ENCODE results near the gene ZNF814.
"Not testable (repeated sequence)": the region's sequence is repeated elsewhere in the genome, so short reads cannot be mapped to it uniquely, and the experiment has no call there.

ZNF814 gene

DNA sequence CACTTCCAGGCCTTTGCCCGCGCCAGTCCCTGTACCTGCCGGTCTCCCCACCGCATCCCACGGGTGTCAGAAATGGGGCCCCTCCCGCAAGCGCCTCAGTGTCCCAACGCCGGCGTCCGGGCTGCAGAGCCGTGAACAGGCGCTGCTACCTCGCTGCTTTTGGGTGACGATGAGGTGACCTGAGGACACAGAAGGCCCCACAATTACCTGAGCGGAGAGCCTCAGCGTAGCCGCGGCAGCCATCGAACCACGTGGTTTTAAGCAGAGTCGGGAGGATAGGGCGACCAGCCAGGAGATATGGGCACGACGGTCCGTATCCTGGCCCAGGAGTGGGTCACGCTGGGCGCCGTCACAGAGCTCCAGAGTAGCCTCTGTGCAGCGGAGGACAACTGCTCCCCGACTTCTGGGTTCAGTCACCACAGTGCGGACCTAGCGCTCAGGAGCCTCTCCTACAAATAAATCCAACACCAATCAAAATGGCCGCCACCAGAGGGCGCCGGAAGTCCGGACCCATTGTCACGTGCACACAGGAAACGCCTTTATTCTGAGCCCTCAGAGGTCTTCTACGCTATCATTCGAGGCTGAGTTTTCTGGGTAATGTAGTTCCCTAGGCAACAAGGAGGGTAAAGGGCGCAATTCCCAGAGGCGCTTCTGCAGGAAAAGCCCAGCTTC lies at the start of gene ZNF814:
ZNF814 (minus strand) TSS at position 478 of the 672 bp plus-strand sequence; CDS start at position 243, 235 bp downstream.
- DNase-seq: no peak

DNA sequence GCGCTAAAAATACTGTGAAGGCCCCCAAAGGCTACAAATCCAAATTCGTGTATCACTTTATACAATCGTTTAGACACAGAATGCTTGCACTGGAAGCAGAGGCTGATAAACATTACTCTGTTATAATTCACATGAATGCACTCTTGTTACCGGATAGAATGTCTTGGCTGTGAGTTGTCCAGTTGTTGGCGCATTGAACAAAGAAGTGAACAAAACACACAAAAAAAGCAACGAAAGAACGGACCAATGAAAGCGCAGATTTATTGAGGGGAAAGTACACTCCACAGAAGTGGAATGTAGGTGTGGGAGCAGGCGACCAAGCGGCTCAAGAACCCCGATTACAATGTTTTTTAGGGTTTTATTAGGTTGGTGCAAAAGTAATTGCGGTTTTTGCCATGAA lies 46.9 kb upstream of the ZNF814 start:
- no peak for DNase-seq

DNA sequence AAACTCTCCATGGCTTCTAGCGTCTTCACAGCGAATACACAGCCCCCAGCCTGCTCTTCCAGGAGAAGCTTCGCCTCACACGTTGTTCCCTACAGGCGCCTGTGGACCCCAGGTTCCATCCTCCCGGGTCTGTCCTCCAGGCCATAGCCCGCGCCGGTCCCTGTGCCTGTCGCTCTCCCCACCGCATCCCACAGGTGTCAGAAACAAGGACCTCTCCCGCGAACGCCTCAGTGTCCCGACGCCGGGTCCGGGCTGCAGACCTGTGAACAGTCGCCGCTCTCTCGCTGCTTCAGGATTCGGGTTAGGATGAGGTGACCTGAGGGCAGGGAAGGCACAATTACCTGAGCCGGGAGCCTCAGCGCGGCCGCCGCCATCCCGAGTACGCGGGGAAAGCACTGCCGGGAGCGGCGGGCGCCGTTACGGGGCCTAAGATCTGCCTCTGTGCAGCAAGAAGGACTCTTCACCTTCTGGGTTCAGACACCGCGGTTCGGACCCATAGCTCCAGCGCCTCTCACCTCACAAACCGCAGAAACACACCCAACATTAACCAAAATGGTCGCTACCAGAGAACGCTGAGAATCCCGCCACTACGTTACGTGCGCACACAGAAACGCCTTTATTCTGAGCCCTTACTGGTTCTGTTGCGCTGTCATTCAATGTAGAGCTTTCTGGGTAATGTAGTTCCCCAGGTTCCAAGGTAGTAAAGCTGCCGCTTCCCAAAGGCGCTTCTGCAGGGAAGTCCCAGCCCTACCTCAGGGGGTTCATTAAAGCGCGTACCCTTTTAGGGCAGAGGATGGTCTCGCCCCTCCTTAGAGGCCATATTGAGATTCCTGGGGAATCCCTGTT lies 46.2 kb upstream of the ZNF814 start, which contains the start of gene ZNF418:
ZNF418 (minus strand) TSS at position 583 of the 846 bp plus-strand sequence. CDS start 1,580 bp downstream, outside the sequence.
- DNase-seq: no peak

DNA sequence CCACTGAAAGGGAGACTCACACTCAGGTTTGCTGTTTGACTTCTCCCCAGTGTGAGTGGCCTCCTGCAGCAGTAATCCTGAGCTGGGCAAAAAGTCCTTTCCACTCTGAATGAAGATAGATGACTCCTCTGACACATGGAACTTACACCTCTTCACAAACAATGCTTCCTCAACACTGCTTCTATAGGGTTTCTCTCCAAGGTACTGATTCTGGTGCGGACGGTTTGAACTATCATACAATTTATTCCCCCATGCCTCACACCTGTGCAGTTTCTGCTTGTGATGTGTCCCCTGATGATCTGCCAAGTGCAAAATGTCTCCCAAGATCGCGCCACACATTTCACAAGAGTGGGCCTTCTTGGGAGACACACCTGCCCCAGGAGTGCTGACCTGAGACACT lies 38.8 kb upstream of the ZNF814 start:
- DNase-seq: no peak

DNA sequence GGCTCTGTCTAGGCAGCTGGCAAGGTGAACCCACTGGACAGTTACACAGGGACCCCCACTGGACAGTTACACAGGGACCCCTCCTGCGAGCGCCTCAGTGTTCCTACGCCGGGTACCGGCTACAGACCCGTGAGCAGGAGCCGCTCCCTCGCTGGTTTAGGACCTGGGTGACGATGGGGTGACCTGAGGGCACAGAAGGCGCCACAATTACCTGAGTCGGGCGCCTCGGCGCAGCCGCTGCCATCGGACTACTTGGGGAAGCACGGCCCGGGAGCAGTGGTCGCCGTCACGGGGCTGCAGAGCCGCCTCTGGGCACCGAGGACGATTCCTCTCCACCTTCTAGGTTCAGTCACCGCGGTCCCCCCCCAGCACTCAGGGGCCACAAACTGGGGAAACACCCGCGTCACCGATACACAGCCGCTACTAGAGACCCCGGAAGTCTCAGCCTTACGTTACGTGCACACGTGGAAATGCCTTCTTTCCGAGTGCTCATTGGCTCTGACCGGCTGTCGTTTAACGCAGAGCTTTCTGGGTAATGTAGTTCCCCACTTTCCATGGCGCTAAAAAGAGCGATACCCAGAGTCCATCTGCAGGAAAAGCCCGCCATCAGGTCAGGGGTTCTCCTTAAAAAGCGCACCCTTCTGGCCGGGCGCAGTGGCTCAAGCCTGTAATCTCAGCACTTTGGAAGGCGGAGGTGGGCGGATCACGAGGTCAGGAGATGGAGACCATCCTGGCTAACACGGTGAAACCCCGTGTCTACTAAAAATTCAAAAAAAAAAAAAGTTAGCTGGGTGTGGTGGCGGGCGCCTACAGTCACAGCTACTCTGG lies 27.5 kb upstream of the ZNF814 start, which contains the start of gene ZNF417:
ZNF417 (minus strand) TSS at position 425 of the 828 bp plus-strand sequence; CDS start at position 244, 181 bp downstream.
- DNase-seq: peak; percentile 90

DNA sequence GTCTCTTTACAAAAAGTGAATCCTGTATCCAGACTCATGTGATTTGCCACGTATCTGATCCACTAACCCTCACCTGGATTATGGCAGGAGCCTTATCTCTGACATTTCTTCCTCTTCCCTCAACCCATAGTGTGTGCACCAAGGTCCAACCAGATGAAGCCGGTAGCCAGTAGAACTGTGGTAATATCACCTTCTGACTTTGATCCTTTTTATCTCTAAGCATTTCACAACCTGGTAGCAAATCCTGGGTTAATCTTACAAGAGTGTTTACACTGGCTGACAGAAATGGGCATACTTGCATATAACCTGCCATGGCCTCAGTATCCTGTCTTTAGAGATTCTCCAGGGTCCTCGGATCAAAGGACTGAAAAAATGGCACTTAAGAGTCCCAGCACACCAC lies 25.7 kb upstream of the ZNF814 start:
- no peak for DNase-seq

DNA sequence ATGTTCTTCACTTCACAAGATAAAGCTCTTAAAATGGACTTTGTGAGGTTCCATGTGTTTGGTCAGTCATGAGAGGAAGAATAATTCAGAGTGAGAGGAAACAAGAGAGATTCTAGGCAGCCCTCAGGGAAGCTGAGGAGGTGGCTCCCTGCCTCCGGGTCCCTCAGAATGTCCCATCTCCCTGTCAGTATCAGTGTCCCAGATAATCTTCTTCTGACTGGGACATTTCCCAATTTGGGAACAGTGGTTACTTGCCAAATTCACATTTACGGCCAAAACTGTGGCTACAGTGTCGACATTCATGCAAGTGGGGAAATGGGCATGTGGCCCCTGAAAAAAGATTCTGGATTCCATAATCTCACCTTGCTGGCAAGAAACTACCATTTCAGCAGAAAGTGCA lies 18.6 kb upstream of the ZNF814 start:
- DNase-seq: no peak

DNA sequence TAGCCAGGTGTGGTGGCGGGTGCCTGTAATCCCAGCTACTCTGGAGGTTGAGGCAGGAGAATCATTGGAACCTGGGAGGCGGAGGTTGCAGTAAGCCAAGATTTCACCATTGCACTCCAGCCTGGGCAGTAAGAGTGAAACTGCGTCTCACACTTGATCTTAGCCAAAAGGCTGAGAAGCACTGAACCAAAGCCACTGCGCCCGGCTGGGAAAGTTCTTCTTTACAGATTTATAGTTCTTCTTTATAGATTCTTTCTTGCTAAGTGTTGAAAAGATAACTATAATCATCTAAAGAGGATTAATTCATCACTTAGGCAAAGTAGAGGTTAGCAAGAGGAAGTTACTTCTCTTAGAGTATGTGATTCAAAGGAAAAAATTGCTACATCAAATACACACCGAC lies 16.4 kb upstream of the ZNF814 start:
- DNase-seq: no peak

DNA sequence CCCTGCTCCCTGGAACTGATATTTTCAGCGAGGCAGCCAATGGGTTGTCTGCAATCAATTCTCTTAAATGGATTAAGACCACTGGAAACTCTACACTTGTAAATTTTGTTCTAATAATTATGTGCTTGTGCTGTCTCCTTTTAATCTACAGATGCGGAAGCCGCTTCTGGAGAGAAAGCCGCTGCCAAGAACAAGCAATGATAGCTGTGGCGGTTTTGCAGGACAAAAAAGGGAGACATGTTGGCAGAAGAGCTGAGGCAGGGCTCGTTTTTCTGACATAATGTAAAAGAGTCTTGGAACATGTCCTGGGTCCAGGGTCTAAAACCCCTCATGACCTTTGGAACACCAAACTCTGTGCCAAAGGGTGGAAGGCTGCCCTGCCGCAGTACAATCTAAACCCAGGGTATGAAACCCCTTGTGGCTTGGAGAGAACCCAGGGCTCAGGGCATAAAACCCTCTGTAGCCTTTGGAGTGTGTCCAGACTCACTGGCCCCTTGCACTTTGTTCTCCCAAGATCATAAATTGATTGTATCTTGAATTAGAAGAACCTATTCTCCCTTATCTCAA lies 14.9 kb upstream of the ZNF814 start:
- DNase-seq: no peak

DNA sequence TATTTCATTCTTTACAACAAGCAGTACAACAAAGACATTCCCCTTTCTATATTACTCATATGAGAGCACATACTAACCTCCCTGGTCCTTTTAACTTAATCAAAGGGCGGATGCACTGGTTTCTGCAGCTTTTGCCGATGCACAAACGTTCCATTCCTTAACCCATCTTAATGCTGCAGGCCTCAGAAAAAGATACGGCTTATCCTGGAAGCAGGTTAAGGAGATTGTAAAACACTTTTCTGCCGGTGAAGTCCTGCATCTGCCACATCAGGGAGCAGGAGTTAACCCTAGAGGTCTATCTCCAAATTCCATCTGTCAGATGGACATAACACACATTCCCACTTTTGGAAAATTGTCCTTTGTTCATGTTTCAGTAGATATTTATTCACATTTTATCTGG lies 11.5 kb upstream of the ZNF814 start:
- DNase-seq: no peak

DNA sequence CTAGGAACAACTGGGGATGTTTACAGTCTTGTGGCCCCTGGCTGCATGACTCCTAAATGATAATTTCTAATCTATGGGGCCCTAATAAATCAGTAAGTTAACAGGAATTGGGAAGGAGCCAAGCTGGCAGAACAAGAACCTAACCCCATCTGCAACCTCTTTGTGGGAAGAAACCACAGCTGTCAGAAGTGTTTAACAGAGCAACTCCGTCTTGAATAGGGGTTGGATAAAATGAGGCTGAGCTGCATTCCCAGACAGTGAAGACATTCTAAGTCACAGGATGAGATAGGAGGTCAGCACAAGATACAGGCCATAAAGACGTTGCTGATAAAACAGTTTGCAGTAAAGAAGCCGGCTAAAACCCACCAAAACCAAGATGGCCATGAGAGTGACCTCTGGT lies 1.9 kb upstream of the ZNF814 start:
- not testable (repeated sequence) for DNase-seq

DNA sequence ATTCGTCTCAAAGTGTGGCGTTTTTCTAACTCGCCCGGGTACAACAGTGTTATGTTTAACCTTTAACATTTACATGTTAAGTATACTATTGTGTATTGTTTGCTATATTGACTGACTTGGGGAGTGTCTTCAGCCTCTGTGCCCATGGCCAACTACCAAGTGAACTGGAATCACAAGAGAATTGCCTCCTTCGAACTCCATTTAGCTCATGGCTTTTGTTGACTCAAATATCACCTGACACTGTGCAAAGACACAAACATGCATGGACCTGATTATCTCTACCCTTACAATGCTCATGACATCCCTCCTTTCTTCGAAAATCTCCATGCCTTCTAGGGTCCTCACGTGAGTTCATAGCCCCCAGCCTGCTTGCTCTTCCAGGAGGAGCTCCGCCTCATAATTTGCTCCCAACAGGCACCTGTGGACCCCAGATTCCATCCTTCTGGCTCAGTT lies 704 bp downstream of the ZNF814 start:
- DNase-seq: no peak

DNA sequence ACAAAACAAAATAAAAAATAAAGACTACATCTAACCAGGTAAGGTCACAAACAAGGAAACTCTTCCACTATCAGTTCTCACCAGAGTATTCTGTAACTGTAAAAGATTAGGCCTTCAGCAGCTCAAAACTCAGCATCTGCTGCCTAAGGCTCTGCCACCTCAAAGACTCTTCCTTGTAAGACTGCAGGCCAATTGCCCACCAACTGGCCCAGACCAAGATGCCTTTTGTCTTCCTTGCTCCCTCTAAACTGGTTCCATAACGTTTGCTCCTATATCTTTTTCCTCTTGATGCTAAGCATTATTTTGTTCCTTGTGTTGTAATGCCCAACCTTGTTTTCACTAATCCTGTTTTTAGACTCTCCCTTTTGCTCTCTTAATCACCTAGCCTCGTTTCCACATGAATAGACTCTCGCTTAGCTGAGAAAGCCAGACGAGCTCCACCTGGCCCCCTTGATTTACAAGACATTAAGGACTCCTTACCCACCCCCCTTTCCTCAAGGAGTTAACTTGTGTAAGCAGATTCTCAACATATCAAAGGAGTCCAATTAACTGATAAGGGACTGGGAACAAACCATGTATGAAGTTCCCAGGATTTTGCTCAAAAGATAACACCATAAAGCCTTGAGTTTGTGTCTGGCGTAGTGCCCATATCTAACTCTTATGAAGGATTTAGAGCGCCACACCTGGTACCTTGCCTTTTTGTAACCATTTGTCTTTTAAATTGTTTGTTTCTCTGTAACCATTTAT lies 1.5 kb downstream of the ZNF814 start:
- no peak for DNase-seq

DNA sequence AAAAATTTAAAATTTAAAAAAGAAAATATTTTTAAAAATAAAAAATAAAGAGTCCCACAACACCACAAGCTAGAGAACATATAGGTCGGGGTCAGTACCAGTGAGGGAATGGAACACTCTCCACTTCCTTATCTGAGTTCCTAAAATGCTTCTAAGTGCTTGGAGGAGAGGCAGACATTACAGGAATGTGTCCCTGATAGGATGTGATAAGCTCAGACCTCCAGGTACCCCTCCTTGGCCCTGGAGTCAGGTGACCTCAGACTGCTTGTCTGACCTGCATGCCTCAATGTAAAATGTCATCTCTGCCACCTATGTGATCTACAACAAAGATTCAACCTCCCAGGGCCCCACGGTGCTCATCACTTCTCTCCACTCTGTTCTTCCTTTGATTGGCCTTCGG lies 2.8 kb downstream of the ZNF814 start:
- DNase-seq: no peak

DNA sequence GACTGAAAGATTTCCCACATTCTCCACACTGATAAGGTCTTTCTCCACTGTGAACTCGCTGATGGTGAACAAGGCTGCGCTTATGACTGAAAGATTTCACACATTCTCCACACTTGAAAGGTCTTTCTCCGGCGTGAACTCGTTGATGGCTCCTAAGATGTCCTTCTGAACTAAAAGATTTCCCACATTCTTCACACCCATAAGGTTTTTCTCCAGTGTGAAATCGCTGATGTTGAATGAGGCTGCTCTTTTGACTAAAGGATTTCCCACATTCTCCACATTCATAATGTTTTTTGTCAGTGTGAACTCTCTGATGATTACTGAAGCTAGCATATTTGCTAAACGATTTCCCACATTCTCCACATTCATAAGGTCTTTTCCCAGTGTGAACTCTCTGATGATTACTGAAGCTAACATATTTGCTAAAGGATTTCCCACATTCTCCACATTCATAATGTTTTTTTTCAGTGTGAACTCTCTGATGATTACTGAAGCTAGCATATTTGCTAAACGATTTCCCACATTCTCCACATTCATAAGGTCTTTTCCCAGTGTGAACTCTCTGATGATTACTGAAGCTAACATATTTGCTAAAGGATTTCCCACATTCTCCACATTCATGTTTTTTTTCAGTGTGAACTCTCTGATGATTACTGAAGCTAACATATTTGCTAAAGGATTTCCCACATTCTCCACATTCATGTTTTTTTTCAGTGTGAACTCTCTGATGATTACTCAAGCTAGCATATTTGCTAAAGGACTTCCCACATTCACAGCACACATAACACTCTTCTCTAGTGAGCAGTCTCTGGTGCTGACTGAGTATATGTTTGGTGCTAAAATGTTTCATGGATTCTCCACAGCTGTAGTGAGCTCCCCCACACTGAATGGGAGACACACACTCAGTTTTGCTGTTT lies 14.7 kb downstream of the ZNF814 start:
- DNase-seq: not testable (repeated sequence)

DNA sequence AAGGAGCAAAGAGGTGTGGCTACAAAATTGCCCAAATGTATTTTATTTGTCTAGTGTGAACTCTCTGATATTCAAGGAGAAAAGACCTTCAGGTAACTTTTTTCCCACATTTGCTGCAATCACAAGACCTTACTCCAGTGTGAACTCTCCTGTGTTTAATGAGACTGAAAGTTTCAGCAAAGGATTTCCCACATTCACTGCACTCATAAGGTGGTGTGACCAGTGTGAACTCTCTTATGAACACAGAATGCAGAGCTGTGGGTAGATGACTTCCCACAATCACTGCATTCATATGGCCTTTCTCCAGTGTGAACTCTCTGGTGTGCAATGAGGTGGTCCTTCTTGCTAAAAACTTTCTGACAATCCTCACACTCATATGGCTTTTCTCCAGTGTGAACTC lies 16.4 kb downstream of the ZNF814 start:
- no peak for DNase-seq

DNA sequence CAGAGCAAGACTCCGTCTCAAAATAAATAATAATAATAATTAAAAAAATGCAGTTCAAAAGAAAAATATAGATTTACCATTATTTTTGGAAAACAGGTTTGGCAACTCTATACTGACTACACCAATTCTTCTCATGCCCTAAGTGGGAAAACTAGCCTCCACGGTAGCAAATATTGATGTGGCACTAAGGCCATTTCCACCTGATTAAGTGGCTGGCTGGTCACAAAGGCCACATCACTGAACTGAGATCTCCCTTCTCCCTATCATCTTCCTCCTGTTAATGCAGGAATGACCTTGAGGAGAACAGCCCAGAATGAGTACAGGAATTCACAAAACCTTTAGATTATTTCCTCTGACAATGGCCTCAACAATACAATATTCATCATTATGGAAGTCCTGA lies 18.6 kb downstream of the ZNF814 start:
- no peak for DNase-seq

DNA sequence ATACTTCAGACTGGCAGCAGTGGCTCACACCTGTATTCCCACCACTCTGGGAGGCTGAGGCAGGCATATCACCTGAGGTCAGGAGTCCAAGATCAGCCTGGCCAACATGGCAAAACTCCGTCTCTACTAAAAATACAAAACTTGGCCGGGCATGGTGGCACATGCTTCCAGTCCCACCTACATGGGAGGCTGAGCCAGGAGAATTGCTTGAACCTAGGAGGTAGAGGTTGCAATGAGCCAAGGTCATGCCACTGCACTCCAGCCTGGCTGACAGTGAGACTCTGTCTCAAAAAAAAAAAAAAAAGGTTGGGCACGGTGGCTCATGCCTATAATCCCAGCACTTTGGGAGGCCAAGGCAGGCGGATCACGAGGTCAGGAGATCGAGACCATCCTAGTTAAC lies 19.2 kb downstream of the ZNF814 start:
- DNase-seq: not testable (repeated sequence)

DNA sequence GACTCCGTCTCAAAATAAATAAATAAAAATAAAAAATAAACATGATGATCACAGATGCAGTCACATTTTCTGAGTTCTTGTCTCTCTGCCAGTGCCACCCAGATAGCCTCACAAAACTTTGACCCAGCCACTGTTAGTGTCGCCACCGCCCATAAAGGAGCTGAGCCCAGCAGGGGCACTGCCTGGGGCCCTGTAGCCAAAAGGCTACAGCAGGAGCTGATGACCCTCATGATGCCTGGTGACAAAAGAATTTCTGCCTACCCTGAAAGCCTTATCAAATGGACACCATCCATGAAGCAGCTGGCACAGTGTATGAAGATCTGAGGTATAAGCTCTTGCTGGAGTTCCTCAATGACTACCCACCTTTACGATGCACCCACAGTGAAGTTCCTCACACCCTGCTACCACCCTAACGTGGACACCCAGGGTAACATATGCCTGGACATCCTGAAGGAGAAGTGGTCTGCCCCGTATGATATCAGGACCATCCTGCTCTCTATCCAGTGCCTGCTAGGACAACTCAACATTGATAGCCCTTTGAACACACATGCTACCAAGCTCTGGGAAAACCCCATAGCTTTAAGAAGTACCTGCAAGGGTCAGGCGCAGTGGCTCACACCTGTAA lies 20.9 kb downstream of the ZNF814 start:
- DNase-seq: no peak

DNA sequence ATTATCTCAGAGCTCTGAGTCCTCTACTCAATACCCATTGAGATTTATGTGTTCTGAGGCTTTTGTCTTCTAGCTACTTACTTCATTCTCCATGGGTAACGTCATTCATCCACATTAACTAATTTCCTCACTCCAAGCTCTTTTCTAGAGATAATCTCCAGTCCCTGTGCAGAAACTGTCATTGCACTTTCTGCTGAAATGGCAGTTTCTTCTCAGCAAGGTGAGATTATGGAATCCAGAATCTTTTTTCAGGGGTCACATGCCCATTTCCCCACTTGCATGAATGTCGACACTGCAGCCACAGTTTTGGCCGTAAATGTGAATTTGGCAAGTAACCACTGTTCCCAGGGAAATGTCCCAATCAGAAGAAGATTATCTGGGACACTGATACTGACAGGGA lies 26.5 kb downstream of the ZNF814 start:
- not testable (repeated sequence) for DNase-seq

Measured in NCI-H2081 treated with DMSO at 0.1 percent for 48 hours (cell line).